ENCODE results near the gene SYCE3. TPM values are rescaled to one million over a fixed set of nuclear protein-coding genes. Genes with fewer than 3 reads are reported as not detected.
A peak's percentile ranks its signal among the peaks of the same experiment; 100 is the strongest.

SYCE3 gene
- polyA plus RNA-seq, 3 donors, result 1.9 to 3.1 TPM; not detected in 1

DNA sequence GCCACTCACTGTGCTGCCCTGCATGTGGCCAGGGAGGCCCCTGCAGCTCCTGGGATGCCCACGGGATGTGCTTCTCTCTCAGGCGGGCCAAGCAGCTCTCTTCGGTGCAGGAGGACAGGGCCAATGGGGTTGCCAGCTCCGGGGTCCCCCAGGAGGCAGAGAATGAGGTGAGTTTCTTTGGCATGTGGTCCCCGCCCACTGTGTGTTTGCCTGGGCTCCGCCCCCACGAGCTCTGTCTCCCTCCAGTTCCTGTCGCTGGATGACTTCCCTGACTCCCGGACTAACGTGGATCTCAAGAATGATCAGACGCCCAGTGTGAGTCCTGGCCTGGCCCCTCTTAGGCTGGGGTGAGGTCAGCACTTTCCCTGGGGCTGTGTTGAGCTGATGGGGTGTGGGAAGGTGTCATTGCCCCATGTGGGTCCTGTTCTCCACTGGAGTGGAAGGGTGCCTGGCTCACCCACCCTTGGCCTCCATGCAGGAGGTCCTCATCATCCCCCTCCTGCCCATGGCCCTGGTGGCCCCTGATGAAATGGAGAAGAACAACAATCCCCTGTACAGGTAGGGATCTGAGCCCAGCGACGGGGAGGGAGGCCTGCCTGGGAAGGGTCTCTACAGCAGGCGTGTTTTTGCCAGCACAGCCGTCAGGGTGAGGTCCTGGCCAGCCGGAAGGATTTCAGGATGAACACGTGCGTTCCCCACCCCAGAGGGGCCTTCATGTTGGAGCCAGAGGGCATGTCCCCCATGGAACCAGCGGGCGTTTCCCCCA is 45.0 kb downstream of the SYCE3 start:
- Histone ChIP-seq H3K79me2 (ENCODE audit: insufficient read depth, low read length) (peaks cover 44% of the 10 kb centered on the region), H3K4me2 (replicated peaks; ENCODE audit: extremely low read depth, low read length, poor library complexity, severe bottlenecking) (no peak overlapping the region), H3K4me1 (ENCODE audit: control insufficient read depth in 1 of 2, insufficient read depth in 2 of 2, low read length in 2 of 2) (no peaks in the 10 kb centered on the region), H3K9me3 (replicated peaks in 1 of 2; ENCODE audit: control insufficient read depth in 1 of 2, insufficient read depth in 1 of 2, low read length in 2 of 2) (no peaks in the 10 kb centered on the region), H3K9ac (ENCODE audit: insufficient read depth, low read length, poor library complexity, severe bottlenecking) (no peak overlapping the region), H3K36me3 (replicated peaks in 1 of 2; ENCODE audit: control insufficient read depth in 1 of 2, insufficient read depth in 2 of 2, low read length in 2 of 2) (peaks cover 41 to 66% of the 10 kb centered on the region in 2 donors), H3K4me3 (replicated peaks in 1 of 3; ENCODE audit: low read depth in 2 of 3, low read length in 3 of 3) (no peak overlapping the region), H3K27ac (ENCODE audit: low read depth in 1 of 2, low read length in 2 of 2) (no peak overlapping the region), H2AFZ (ENCODE audit: insufficient read depth, low read depth, low read length, poor library complexity, severe bottlenecking) (no peak overlapping the region), H4K20me1 (ENCODE audit: insufficient read depth, low read length) (peaks cover 22% of the 10 kb centered on the region), H3K27me3 (ENCODE audit: control insufficient read depth in 2 of 2, insufficient read depth in 2 of 2, low read length in 2 of 2) (no peaks in the 10 kb centered on the region)
- peaks cover 0 to 2% (median 0%) of the 10 kb centered on the region in 3 donors for H3K27me3 Mint-ChIP-seq (ENCODE audit: low read depth in 3 of 3)
- H3K36me3 Mint-ChIP-seq, result peaks cover 21 to 63% of the 10 kb centered on the region in 2 donors
- H3K4me1 Mint-ChIP-seq, result no peaks in the 10 kb centered on the region
- peaks cover 0 to 1% (median 0%) of the 10 kb centered on the region in 7 donors for H3K9me3 Mint-ChIP-seq
- TF ChIP-seq, protein P1, sequence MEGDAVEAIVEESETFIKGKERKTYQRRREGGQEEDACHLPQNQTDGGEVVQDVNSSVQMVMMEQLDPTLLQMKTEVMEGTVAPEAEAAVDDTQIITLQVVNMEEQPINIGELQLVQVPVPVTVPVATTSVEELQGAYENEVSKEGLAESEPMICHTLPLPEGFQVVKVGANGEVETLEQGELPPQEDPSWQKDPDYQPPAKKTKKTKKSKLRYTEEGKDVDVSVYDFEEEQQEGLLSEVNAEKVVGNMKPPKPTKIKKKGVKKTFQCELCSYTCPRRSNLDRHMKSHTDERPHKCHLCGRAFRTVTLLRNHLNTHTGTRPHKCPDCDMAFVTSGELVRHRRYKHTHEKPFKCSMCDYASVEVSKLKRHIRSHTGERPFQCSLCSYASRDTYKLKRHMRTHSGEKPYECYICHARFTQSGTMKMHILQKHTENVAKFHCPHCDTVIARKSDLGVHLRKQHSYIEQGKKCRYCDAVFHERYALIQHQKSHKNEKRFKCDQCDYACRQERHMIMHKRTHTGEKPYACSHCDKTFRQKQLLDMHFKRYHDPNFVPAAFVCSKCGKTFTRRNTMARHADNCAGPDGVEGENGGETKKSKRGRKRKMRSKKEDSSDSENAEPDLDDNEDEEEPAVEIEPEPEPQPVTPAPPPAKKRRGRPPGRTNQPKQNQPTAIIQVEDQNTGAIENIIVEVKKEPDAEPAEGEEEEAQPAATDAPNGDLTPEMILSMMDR (IDR thresholded peaks at IDR 0.05), result no peak
- no peak for DNase-seq
- WGBS (ENCODE audit: insufficient coverage), result 92% methylated on average over 20 of the region's 20 CpGs
- peak overlapping the region in 2 of 7 donors; percentile 33 to 35 for H3K27ac Mint-ChIP-seq
- H3K4me3 Mint-ChIP-seq, result no peak overlapping the region
- intact Hi-C loops (cut with micrococcal nuclease), result no loop called here

DNA sequence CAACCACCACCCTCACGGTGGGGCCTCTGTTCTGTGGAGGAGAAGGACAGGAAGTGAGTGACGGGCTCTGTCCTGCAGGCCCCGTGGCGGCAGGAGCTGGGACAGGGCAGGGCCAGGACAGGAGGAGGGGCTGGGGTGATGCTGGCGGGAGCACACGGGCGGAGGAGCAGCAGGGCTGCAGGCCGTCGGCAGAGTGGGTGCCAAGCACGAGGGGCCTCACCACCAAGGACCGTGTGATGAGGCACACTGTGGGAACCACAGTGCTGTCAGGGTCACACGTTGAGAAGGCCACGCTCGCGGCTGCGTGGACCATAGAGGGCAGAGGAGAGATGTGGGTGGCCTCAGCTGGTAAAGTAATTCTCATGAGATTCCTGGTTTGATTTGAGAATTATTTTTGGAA is 45.8 kb downstream of the SYCE3 start:
- no peak overlapping the region for H3K4me3 Mint-ChIP-seq

More for the DNA sequence above, 45.8 kb downstream of the SYCE3 start:
- Histone ChIP-seq H3K9ac (ENCODE audit: insufficient read depth, low read length, poor library complexity, severe bottlenecking) (no peak overlapping the region), H3K36me3 (replicated peaks in 1 of 2; ENCODE audit: control insufficient read depth in 1 of 2, insufficient read depth in 2 of 2, low read length in 2 of 2) (peaks cover 37 to 58% of the 10 kb centered on the region in 2 donors), H3K27ac (ENCODE audit: low read depth in 1 of 2, low read length in 2 of 2) (no peak overlapping the region), H3K4me1 (ENCODE audit: control insufficient read depth in 1 of 2, insufficient read depth in 2 of 2, low read length in 2 of 2) (no peaks in the 10 kb centered on the region), H3K79me2 (ENCODE audit: insufficient read depth, low read length) (peaks cover 52% of the 10 kb centered on the region), H3K9me3 (replicated peaks in 1 of 2; ENCODE audit: control insufficient read depth in 1 of 2, insufficient read depth in 1 of 2, low read length in 2 of 2) (no peaks in the 10 kb centered on the region), H3K4me3 (replicated peaks in 1 of 3; ENCODE audit: low read depth in 2 of 3, low read length in 3 of 3) (no peak overlapping the region), H2AFZ (ENCODE audit: insufficient read depth, low read depth, low read length, poor library complexity, severe bottlenecking) (no peak overlapping the region), H3K4me2 (replicated peaks; ENCODE audit: extremely low read depth, low read length, poor library complexity, severe bottlenecking) (no peak overlapping the region), H4K20me1 (ENCODE audit: insufficient read depth, low read length) (peaks cover 14% of the 10 kb centered on the region), H3K27me3 (ENCODE audit: control insufficient read depth in 2 of 2, insufficient read depth in 2 of 2, low read length in 2 of 2) (no peaks in the 10 kb centered on the region)
- DNase-seq, result no peak
- Mint-ChIP-seq H3K27ac (peak overlapping the region in 1 of 7 donors; percentile 76), H3K4me1 (no peaks in the 10 kb centered on the region), H3K27me3 (ENCODE audit: low read depth in 3 of 3) (peaks cover 0 to 2% (median 0%) of the 10 kb centered on the region in 3 donors), H3K36me3 (peaks cover 22 to 60% of the 10 kb centered on the region in 2 donors), H3K9me3 (peaks cover 0 to 1% (median 0%) of the 10 kb centered on the region in 7 donors)
- intact Hi-C loops (cut with micrococcal nuclease), result no loop called here
- TF ChIP-seq, protein P1 (IDR thresholded peaks at IDR 0.05), result no peak
- WGBS (ENCODE audit: insufficient coverage), result 97% methylated on average over 14 of the region's 16 CpGs

Data from CD14-positive monocyte (primary cell).